Neutrophil (primary cell): ENCODE measurements around the gene HPSE2.

Source experiments
- H3K27ac ChIP-seq: fragments of 200-600 bp; sonication (generic); 2 replicates; pipeline ENCODE4 v1.5.1; 2016; ENCODE audit warnings: mild to moderate bottlenecking, moderate library complexity
- H3K27me3 ChIP-seq: fragments of 200-600 bp; sonication (generic); 2 replicates; pipeline ENCODE4 v1.6.0; 2016; ENCODE audit warnings: mild to moderate bottlenecking
- H3K36me3 ChIP-seq: fragments of 200-600 bp; sonication (generic); 2 replicates; pipeline ENCODE4 v1.5.1; 2017
- H3K4me1 ChIP-seq, 2 experiments: fragments of 200-600 bp in 1 of 2; sonication (generic) in 1 of 2; 1 replicate in 1 of 2; 2 replicates in 1 of 2; pipeline versions ENCODE4 v1.5.1 to v1.6.1; 2013 to 2016; ENCODE audit warnings: low read depth in 1 of 2, low read length in 1 of 2, mild to moderate bottlenecking in 1 of 2, moderate library complexity in 1 of 2; ENCODE audit not compliant: control insufficient read depth in 1 of 2, insufficient read depth in 1 of 2
- H3K4me3 ChIP-seq, 2 experiments: fragments of 200-600 bp in 1 of 2; sonication (generic) in 1 of 2; 1 replicate in 1 of 2; 2 replicates in 1 of 2; pipeline ENCODE4 v1.5.1; 2013 to 2016; ENCODE audit warnings: low read depth in 1 of 2, low read length in 1 of 2, mild to moderate bottlenecking in 1 of 2, moderate library complexity in 1 of 2
- H3K9me3 ChIP-seq: fragments of 200-600 bp; sonication (generic); 2 replicates; pipeline ENCODE4 v1.5.1; 2016
- CTCF ChIP-seq: fragments of 200-600 bp; sonication (generic); IDR thresholded peaks from 2 replicates; pipeline ENCODE4 v1.5.1; 2016; ENCODE audit warnings: antibody characterized with exemption

The HPSE2 gene

GRCh38 chr10:98492763-98493162 is 742.9 kb downstream of the HPSE2 start:
- no peaks in the 10 kb centered on the region for H3K27me3 ChIP-seq
- no peak overlapping the region for H3K4me3 ChIP-seq
- no peaks in the 10 kb centered on the region for H3K9me3 ChIP-seq
- no peak overlapping the region for H3K27ac ChIP-seq
- H3K4me1 ChIP-seq = no peaks in the 10 kb centered on the region
- no peaks in the 10 kb centered on the region for H3K36me3 ChIP-seq
- TF ChIP-seq CTCF = no peak

GRCh38 chr10:98489561-98490481 is 745.8 kb downstream of the HPSE2 start:
- no peaks in the 10 kb centered on the region for H3K27me3 ChIP-seq
- H3K36me3 ChIP-seq = no peaks in the 10 kb centered on the region
- H3K4me1 ChIP-seq = no peaks in the 10 kb centered on the region
- no peak overlapping the region for H3K27ac ChIP-seq
- H3K4me3 ChIP-seq = no peak overlapping the region
- H3K9me3 ChIP-seq = no peaks in the 10 kb centered on the region
- TF ChIP-seq CTCF = no peak

GRCh38 chr10:98488669-98489430 is 746.8 kb downstream of the HPSE2 start:
- Histone ChIP-seq H3K4me1 (no peaks in the 10 kb centered on the region), H3K27me3 (no peaks in the 10 kb centered on the region), H3K27ac (no peak overlapping the region), H3K36me3 (no peaks in the 10 kb centered on the region), H3K9me3 (no peaks in the 10 kb centered on the region), H3K4me3 (no peak overlapping the region)
- TF ChIP-seq CTCF = no peak

- H3K27ac ChIP-seq = no peak overlapping the region
- H3K27me3 ChIP-seq = no peaks in the 10 kb centered on the region
- no peak for TF ChIP-seq CTCF
- H3K4me1 ChIP-seq = no peaks in the 10 kb centered on the region
- H3K36me3 ChIP-seq = no peaks in the 10 kb centered on the region
- H3K4me3 ChIP-seq = no peak overlapping the region
- no peaks in the 10 kb centered on the region for H3K9me3 ChIP-seq
Observed at GRCh38 chr10:98487649-98488048, 748.0 kb downstream of the HPSE2 start.

GRCh38 chr10:98486421-98486820 is 749.2 kb downstream of the HPSE2 start:
- H3K27ac ChIP-seq = no peak overlapping the region

More at GRCh38 chr10:98486421-98486820, 749.2 kb downstream of the HPSE2 start:
- H3K9me3 ChIP-seq = no peaks in the 10 kb centered on the region
- H3K4me1 ChIP-seq = no peaks in the 10 kb centered on the region
- no peaks in the 10 kb centered on the region for H3K36me3 ChIP-seq
- H3K4me3 ChIP-seq = no peak overlapping the region
- no peak for TF ChIP-seq CTCF
- no peaks in the 10 kb centered on the region for H3K27me3 ChIP-seq
